A549 treated with CpdA at 1 μM for 4 hours (cell line): ENCODE data around the gene RSBN1L. TPM values are rescaled to one million over a fixed set of nuclear protein-coding genes. Genes with fewer than 3 reads are reported as not detected.

Source experiments
- total RNA-seq: library from RNA; stranded (reverse); fragments of 200-300 nt; extraction: Qiagen RNA extraction; gene quantifications from 5 replicates; pipeline ENCODE4 v1.2.3, GENCODE V29; 2022; ENCODE audit warnings: low read depth

Gene RSBN1L
- total RNA-seq: 9.0 to 13.1 TPM (median 9.3 TPM) in 5 replicates

GRCh38 chr7:77696057-77696642, at the start of gene RSBN1L:
Gene RSBN1L, plus strand, starts transcription at chr7:77696459. Its CDS starts 11 bp downstream, at chr7:77696470.

GRCh38 chr7:77798394-77799077, 102.3 kb downstream of the RSBN1L start, which contains the start of the genes PHTF2 and TMEM60:
Gene PHTF2, plus strand, starts transcription at chr7:77798773.
Gene TMEM60, minus strand, starts transcription at chr7:77798434. Its CDS starts 4,061 bp downstream, at chr7:77794373.

Other genes with a start within 250 kb of the RSBN1L start
- gene PTPN12, start 159.2 kb upstream of the RSBN1L start, total RNA-seq: 48.0 to 74.6 TPM (median 49.8 TPM) in 5 replicates
- gene TMEM60, start 102.0 kb downstream of the RSBN1L start, total RNA-seq: 22.6 to 27.1 TPM (median 25.5 TPM) in 5 replicates
- gene PHTF2, start 102.3 kb downstream of the RSBN1L start, total RNA-seq: 10.1 to 17.9 TPM (median 14.9 TPM) in 5 replicates